HG02610 (cell line): Measurements from ENCODE around the gene CELF5.
"Not testable (repeated sequence)": the region's sequence is repeated elsewhere in the genome, so short reads cannot be mapped to it uniquely, and the experiment has no call there.

Source experiments
- ATAC-seq: cut with Tn5 transposase; IDR thresholded peaks from one replicate; pipeline ENCODE4 v1.9.1; 2021; ENCODE audit warnings: mild to moderate bottlenecking, moderate library complexity; ENCODE audit not compliant: unreplicated experiment

The CELF5 gene

DNA sequence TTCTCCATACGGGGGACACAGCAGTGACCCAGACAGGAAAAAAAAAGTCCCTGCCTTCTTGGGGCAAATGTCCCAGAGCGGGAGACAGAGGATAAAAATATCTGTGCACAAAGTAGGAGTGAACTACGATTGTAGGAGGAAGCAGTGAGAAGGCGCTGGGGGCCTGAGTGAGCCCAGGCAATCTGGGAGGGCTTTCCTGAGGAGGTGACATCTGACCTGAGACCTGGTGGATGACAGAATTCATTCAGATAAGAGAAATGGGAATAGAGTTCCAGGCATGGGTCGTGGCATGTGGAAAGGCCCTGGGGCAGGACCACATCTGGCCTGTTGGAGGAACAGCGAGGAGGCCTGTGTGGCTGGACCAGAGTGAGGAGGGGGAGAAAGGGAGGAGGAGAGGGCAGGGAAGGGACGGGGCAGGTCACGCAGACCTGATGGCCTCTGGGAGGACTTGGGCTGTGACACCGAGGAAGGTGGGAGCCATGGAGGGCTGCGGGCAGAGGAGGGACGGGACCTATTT is 91.7 kb downstream of the CELF5 start:
- ATAC-seq: no peak

- no peak for ATAC-seq
Observed at GRCh38 chr19:3316659-3317207, 92.3 kb downstream of the CELF5 start.

- ATAC-seq: no peak
Observed at GRCh38 chr19:3319643-3320353, 95.3 kb downstream of the CELF5 start.

- ATAC-seq: no peak
Observed at GRCh38 chr19:3320354-3320670, 95.9 kb downstream of the CELF5 start.

- ATAC-seq: no peak
Observed at GRCh38 chr19:3320853-3321252, 96.4 kb downstream of the CELF5 start.

DNA sequence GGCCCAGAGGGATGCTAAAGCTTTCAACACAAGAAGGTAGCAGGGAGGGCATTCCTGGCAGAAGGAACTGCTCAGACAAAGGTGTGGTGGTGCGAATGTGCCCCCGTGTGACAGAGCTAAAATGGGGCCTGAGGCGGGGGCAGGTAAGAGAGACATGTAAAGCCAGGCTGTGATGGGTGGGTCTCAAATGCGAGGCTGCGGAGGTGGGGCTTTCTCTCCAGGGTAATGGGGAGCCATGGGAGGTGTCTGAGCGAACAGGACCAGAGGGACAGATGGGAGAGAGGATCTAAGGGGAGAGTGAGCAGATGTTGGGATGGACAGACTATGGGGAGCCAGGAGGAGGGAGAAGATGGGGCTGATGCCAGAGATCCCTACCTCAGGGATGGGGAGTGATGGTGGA is 97.2 kb downstream of the CELF5 start:
- no peak for ATAC-seq

DNA sequence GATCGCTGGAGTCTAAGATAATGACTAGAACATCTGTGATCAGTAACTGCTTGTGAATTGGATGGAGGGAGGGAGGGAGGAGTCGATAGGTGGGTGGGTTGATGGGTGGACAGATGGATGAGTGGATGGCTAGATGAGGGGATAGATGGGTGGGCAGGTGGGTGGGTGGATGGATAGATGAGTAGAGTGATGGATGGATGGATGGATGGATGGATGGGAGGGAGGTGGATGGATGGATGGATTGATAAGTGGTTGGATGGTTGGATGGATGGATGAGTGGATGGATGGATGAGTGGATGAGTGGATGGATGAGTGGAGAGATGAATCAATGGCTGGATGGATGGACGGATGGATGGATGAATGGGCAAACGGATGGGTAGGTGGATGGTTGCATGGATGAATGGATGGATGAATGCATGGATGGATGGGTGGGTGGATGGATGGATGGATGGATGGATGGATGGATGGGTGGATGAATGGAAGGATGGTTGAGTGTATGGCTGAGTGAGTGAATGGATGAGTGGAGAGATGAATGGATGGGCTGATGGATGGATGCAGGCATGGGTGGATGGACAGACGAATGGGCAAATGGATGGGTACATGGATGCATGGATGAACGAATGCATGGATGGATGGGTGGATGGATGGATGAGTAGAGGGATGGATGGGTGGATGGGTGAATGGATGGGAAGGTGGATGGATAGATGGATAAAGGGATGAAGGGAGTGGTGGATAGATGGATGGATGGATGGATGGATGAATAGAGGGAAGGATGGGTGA is 97.9 kb downstream of the CELF5 start:
- no peak for ATAC-seq

DNA sequence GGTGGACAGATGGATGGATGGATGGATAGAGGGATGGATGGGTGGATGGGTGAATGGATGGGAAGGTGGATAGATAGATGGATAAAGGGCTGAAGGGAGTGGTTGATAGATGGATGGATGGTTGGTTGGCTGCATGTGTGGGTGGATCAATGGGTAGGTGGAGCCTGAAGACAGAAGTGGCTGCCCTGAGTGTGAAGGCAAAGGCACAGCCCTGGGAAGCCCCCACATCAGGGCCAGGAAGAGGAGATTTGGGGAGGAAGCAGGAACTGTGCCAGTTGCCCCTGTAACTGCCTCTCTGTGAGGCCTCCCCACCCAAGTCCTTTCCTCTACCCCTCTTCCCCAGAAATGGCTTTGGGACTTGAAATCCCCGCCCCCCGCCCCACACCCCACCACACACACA is 98.6 kb downstream of the CELF5 start:
- no peak for ATAC-seq

DNA sequence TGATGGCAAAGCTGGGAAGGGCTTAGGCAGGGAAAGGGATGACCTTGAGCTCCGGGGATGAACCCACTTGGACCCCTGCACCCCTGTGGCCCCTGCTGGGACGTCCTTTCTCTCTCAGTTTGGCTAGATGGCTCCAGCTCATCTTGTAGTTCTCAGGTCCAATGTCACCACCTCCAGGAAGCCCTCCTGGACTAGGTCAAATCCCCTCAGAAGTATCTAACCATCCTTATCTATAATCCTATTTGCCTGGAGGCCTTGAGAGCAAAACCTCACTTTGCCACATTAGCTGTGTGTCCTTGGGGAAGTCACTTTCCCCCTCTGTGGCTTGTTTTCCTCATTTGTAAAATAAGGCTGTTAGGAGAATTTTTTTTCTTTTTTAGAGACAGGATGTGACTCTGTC is 99.2 kb downstream of the CELF5 start:
- no peak for ATAC-seq

DNA sequence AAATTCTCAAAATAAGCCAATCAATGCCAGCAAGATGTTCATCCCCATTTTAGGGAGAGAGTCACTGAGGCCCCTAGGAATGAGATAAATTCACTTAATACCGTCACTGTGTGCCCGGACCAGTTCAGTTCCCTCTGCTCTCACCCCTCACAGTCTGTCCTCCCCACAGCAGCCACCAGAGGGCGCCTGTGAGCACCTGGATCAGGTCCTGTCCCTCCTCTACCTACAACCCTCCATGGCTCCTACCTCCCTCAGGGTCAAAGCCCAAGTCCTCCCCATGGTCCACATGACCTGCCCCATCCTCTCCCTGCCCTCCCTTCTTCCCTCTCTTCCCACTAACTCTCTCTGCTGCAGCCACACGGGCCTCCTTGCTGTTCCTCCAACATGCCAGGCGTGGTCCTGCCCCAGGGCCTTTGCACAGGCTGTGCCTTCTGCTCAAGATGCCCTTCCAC is 100.0 kb downstream of the CELF5 start:
- ATAC-seq: no peak

GRCh38 chr19:3325451-3325850 is 101.0 kb downstream of the CELF5 start:
- ATAC-seq: no peak

GRCh38 chr19:3328743-3329142 is 104.3 kb downstream of the CELF5 start:
- no peak for ATAC-seq

- ATAC-seq: no peak
Observed at GRCh38 chr19:3330047-3330446, 105.6 kb downstream of the CELF5 start.

DNA sequence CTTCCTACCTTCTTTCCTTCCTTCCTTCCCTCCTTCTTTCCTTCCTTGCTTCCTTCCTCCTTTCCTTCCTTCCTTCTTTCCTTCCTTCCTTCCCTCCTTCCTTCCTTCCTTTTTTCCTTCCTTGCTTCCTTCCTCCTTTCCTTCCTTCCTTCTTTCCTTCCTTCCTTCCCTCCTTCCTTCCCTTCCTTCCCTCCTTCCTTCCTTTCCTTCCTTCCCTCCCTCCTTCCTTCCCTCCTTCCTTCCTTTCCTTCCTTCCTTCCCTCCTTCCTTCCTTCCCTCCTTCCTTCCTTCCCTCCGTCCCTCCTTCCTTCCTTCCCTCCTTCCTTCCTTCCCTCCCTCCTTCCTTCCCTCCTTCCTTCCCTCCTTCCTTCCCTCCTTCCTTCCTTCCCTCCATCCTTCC is 107.8 kb downstream of the CELF5 start:
- not testable (repeated sequence) for ATAC-seq

- ATAC-seq: no peak
Observed at GRCh38 chr19:3333020-3333583, 108.6 kb downstream of the CELF5 start.

DNA sequence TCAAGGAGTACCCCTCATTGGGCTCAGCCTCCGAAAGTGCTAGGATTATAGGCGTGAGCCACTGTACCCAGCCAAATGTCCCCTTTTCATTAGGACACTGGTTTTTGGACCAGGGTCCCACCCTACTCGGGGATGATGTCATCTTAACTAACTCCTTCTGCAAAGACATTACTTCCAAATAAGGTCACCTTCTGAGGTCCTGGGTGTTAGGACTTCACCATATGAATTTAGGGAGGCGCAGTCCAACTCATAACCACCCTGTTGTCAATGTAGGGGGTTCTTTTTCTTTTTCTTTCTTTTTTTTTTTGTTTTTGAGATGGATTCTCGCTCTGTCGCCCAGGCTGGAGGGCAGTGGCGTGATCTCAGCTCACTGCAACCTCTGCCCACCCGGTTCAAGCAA is 109.2 kb downstream of the CELF5 start:
- ATAC-seq: no peak

DNA sequence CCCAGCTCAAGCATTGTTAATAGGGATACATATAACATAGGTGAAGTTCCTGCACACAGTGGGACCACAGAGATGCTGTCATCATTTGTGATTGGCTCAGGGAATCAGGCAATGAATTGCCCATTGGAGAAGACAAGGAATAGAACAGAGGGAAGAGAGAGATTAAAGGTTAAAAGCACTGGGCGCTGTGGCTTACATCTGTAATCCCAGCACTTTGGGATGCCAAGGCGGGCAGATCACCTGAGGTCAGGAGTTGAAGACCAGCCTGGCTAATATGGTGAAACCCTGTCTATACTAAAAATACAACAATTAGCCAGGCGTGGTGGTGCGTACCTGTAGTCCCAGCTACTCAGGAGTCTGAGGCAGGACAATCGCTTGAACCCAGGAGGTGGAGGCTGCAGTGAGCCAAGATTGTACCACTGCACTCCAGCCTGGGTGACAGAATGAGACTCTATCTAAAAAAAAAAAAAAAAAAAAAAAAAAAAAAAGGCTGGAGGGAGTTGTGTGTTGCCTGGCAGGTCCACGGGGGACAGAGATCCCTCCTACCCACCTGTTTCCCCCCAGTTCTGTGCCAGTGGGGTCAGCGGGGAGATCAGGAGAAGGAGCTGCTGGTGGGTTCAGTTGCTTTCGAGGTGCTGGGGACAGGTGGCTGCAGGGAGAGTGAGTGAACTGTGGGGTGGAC is 110.4 kb downstream of the CELF5 start:
- not testable (repeated sequence) for ATAC-seq

- no peak for ATAC-seq
Observed at GRCh38 chr19:3335431-3336350, 111.2 kb downstream of the CELF5 start.

DNA sequence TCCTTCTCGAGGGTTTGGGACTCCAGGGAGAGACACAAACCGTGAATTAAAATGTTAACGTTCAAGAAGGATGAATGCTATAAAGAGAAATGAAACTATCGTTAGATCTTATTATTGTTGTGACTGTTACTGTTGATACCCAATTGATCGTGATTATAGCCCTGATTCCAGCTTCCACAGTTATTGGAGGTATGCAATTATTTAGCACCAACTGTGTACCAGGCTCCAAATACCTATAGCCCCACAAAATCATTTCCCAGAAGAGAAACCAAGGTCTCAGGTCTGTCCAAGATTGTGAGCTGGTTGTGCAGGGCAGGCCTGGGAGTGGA is 111.9 kb downstream of the CELF5 start:
- ATAC-seq: no peak
